GM12878 (cell line): ENCODE results near the gene BCAS3.

Source experiments
- BRCA1 ChIP-seq: IDR thresholded peaks from 2 replicates; pipeline ENCODE4 v1.6.1; 2011; ENCODE audit warnings: low read depth, low read length, improper control_type of control experiment
- DPF2 ChIP-seq: fragments of 450-650 bp; IDR thresholded peaks from 2 replicates; pipeline ENCODE4 v1.6.1; 2017; ENCODE audit warnings: mild to moderate bottlenecking
- EGR1 ChIP-seq, 2 experiments: IDR thresholded peaks; 1 replicate in 1 of 2; 2 replicates in 1 of 2; pipeline ENCODE4 v1.6.1; 2011 to 2012; ENCODE audit warnings: low read depth in 2 of 2, low read length in 2 of 2, borderline replicate concordance in 1 of 2, mild to moderate bottlenecking in 1 of 2, moderate library complexity in 1 of 2
- POLR2A ChIP-seq: IDR thresholded peaks from 2 replicates; pipeline ENCODE4 v1.6.1; 2011; ENCODE audit warnings: low read depth, mild to moderate bottlenecking, low read length
- SPI1 ChIP-seq: IDR thresholded peaks from 2 replicates; pipeline ENCODE4 v1.6.1; 2011; ENCODE audit warnings: low read depth, mild to moderate bottlenecking, low read length, moderate library complexity, borderline replicate concordance; ENCODE audit not compliant: insufficient read depth
- SREBF2 ChIP-seq: IDR thresholded peaks from 2 replicates; pipeline ENCODE4 v1.6.1; 2012; ENCODE audit warnings: mild to moderate bottlenecking, low read length
- TAF1 ChIP-seq: IDR thresholded peaks from 2 replicates; pipeline ENCODE4 v1.6.1; 2011; ENCODE audit warnings: mild to moderate bottlenecking, low read depth, low read length, borderline replicate concordance
- TF ChIP-seq, protein P1 (sequence below), 3 experiments: IDR thresholded peaks in 2 of 3; conservative IDR thresholded peaks in 1 of 3; 2 replicates each; pipeline ENCODE4 v1.5.1; 2011; ENCODE audit warnings: low read depth in 3 of 3, low read length in 3 of 3, mild to moderate bottlenecking in 3 of 3, control low read depth in 2 of 3, moderate library complexity in 2 of 3, inconsistent platforms in 1 of 3, mixed read lengths in 1 of 3; ENCODE audit not compliant: control insufficient read depth in 2 of 3, insufficient read depth in 1 of 3; ENCODE audit errors: extremely low read depth in 1 of 3

DNA sequence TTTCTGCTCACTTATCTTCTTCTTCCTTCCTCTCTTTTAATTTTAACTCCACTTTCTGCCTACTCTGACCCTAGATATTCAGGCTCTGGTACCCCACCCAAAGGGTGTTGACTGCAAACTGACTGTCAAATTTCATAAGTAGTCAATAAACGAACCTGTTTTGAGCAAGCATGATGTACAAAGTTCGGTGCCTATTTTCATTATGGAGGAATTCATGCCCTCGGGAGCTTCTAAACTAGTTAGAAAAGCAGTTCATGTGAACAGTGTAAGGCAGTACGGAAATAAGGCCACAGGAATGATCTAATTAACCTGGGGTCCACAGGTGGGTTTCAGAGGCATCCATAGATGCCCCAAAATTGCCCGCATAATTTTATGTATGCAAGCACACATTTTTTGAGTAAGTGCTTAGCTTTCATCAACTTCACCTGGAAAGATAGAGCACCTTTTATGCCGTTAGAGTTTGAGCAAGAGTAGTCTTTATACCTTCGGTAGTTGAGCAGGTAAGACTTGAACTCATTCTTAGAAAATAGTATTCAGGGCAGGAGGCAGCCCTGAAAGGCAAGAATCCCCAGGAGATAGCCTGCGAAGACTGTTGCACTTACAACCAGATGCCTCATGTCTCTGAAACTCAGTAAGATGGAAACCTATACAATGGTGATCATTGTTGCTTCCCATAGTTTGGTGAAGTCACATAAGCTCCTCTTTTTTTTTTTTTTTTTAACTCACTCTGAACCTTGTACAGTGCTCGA, 685.4 kb downstream of the BCAS3 start:
- TF ChIP-seq SPI1: no peak
- TF ChIP-seq DPF2: no peak
- TF ChIP-seq POLR2A: no peak
- TF ChIP-seq, protein P1, sequence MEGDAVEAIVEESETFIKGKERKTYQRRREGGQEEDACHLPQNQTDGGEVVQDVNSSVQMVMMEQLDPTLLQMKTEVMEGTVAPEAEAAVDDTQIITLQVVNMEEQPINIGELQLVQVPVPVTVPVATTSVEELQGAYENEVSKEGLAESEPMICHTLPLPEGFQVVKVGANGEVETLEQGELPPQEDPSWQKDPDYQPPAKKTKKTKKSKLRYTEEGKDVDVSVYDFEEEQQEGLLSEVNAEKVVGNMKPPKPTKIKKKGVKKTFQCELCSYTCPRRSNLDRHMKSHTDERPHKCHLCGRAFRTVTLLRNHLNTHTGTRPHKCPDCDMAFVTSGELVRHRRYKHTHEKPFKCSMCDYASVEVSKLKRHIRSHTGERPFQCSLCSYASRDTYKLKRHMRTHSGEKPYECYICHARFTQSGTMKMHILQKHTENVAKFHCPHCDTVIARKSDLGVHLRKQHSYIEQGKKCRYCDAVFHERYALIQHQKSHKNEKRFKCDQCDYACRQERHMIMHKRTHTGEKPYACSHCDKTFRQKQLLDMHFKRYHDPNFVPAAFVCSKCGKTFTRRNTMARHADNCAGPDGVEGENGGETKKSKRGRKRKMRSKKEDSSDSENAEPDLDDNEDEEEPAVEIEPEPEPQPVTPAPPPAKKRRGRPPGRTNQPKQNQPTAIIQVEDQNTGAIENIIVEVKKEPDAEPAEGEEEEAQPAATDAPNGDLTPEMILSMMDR (IDR thresholded peaks at IDR 0.05 in 2 of 3, conservative IDR thresholded peaks at IDR 0.05 in 1 of 3; ENCODE audit: control insufficient read depth in 2 of 3, extremely low read depth in 1 of 3, insufficient read depth in 1 of 3, low read depth in 3 of 3, low read length in 3 of 3): no peak
- TF ChIP-seq EGR1 (IDR thresholded peaks at IDR 0.05; ENCODE audit: borderline replicate concordance in 1 of 2, low read depth in 2 of 2, low read length in 2 of 2): no peak
- no peak for TF ChIP-seq BRCA1
- TF ChIP-seq TAF1: no peak
- TF ChIP-seq SREBF2: no peak
